Effector memory CD8-positive, alpha-beta T cell (primary cell): ENCODE measurements around the gene OPHN1.
"Not testable (repeated sequence)": the region's sequence is repeated elsewhere in the genome, so short reads cannot be mapped to it uniquely, and the experiment has no call there.

Source experiments
- ATAC-seq: fragments of 150-1000 bp; cut with Tn5 transposase; replicated peaks from 2 replicates; pipeline ENCODE4 v1.10.0; 2021; ENCODE audit warnings: mild to moderate bottlenecking, moderate library complexity
- DNase-seq, 3 experiments: peaks; one replicate each; pipeline ENCODE4 v3.0.0; 2021
- H3K27ac Mint-ChIP-seq, 2 donors: one replicate each; pipeline ENCODE4 v1.8.0; 2022; ENCODE audit warnings: mild to moderate bottlenecking in 2 of 2, mixed read lengths in 2 of 2, moderate library complexity in 2 of 2
- H3K27me3 Mint-ChIP-seq, 2 donors: one replicate each; pipeline ENCODE4 v1.8.0; 2022; ENCODE audit warnings: mixed read lengths in 2 of 2
- H3K36me3 Mint-ChIP-seq: one replicate; pipeline ENCODE4 v1.8.0; 2022; ENCODE audit warnings: mild to moderate bottlenecking, moderate library complexity, mixed read lengths; ENCODE audit not compliant: insufficient read depth
- H3K4me1 Mint-ChIP-seq, 2 donors: one replicate each; pipeline ENCODE4 v1.8.0; 2022; ENCODE audit warnings: low read depth in 2 of 2, mixed read lengths in 2 of 2
- H3K4me3 Mint-ChIP-seq, 2 donors: one replicate each; pipeline ENCODE4 v1.8.0; 2022; ENCODE audit warnings: mild to moderate bottlenecking in 2 of 2, mixed read lengths in 2 of 2, moderate library complexity in 2 of 2
- H3K9me3 Mint-ChIP-seq, 2 donors: one replicate each; pipeline ENCODE4 v1.8.0; 2022; ENCODE audit warnings: mixed read lengths in 2 of 2

The OPHN1 gene

DNA sequence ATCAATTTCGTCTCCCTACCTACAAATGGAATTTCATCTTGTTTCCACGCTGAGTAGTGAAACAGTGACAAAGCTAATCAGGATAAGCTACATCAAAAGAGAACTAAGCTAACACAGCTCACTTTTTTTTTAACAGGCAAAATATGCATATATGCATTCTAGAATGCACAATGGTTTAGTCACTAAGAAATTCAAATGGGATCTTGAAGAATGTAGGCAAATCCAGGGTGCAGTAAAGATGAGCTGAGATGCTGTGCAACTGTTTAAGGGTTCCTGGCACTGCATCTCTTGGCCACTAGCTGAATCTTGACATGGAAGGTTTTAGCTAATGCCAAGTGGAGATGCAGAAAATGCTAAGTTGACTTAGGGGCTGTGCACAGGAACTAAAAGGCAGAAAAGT, 363.2 kb downstream of the OPHN1 start:
- not testable (repeated sequence) for H3K4me3 Mint-ChIP-seq, H3K9me3 Mint-ChIP-seq, ATAC-seq, H3K4me1 Mint-ChIP-seq, H3K27ac Mint-ChIP-seq, H3K27me3 Mint-ChIP-seq, H3K36me3 Mint-ChIP-seq, DNase-seq

DNA sequence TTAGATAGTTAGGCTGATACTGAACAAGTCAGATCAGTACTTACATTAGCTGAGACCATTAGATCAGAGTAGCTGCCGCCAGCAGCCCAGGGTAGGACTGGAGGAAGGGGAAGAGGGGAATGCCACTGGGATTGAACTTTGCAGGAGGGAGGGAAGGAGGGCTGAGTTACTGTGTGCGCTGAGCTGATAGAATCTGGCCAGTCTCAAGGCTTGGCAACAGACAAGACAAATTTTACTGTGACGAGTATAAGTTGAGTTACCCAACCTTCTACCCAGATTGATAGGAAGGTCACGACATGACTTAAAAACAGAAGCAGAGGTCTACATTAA, 372.1 kb downstream of the OPHN1 start:
- ATAC-seq (no peak), DNase-seq (no peak)
- no peak overlapping the region for H3K27ac Mint-ChIP-seq
- H3K9me3 Mint-ChIP-seq, result peaks cover 0 to 3% of the 10 kb centered on the region in 2 donors
- no peaks in the 10 kb centered on the region for H3K36me3 Mint-ChIP-seq
- no peak overlapping the region for H3K4me3 Mint-ChIP-seq
- no peaks in the 10 kb centered on the region for H3K4me1 Mint-ChIP-seq
- H3K27me3 Mint-ChIP-seq, result no peaks in the 10 kb centered on the region

DNA sequence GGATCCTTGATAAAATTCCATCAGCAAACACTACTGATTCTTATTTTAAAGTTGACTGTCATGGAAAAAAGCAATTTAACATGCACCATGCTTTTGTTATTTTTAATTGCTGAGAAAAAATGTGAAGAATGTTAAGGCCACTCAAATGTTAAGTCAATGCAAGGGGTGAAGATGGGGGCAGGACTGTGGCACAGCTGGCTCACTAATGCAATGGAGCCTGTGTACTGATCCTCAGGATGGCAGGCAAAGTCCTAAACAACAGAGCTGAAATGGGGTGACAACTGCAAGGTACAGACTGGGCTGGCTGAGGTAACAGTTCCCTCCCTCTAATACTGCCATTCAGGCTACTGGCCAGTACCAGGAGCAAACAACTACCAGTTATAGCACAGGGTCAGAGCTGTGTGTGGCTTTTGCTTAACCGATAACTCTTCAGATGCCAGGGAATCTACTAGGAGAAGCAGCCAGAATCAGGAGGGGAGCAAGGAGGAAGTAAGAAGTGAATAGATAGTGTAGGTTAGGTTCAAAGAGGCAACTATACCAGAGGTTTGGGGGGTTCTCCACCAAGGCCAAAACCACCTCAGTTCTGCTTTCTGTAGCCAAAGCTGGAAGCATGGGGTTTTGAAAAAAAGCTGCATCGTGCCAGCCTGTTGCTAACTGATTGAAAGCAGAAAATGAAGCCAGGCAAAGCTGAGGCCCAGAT, 372.6 kb downstream of the OPHN1 start:
- Mint-ChIP-seq H3K9me3 (peaks cover 0 to 3% of the 10 kb centered on the region in 2 donors), H3K27me3 (no peaks in the 10 kb centered on the region), H3K27ac (no peak overlapping the region), H3K4me1 (no peaks in the 10 kb centered on the region), H3K4me3 (no peak overlapping the region), H3K36me3 (no peaks in the 10 kb centered on the region)
- ATAC-seq, result no peak
- DNase-seq, result no peak

DNA sequence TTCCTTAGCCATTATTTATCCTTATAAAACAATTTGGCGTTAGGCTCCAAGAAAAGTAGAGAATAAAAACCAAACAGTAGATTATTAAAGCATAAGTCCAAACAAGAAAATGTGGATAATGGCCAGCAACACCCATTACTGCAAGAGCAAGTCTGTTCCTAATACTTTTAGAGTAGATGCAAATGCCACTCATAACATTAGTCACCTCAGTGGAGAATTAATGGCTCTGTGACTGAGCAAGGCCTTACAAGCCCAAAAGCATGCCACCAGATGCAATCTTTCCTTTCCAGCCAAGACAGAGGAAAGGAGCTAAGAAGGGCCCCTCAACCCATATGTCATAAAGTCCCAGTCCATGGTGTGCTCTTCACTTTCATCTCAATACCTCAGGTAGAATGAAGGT, 373.8 kb downstream of the OPHN1 start:
- H3K9me3 Mint-ChIP-seq, result peaks cover 0 to 3% of the 10 kb centered on the region in 2 donors
- DNase-seq (no peak), ATAC-seq (no peak)
- H3K36me3 Mint-ChIP-seq, result no peaks in the 10 kb centered on the region
- no peak overlapping the region for H3K27ac Mint-ChIP-seq
- H3K4me3 Mint-ChIP-seq, result no peak overlapping the region
- H3K4me1 Mint-ChIP-seq, result no peaks in the 10 kb centered on the region
- no peaks in the 10 kb centered on the region for H3K27me3 Mint-ChIP-seq

DNA sequence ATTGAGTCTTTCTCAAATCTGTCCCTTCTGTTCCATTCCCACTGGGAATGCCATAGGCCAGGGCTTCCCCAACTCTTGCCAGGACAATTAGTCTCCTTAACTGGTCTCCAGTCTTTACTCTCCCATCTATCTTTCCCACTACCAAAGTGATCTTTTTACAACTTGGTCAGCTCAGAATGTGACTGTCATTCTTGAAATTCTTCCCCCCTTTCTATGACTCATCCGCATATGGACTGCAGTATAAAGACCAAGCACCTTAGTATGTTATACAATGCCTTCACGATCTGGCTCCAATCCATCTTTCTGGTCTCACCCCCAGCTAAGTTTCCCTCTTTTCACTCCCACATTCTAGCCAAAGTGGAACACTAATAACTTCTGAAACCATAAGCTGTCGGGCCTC, 383.8 kb downstream of the OPHN1 start:
- H3K27ac Mint-ChIP-seq, result no peak overlapping the region
- H3K4me1 Mint-ChIP-seq, result no peaks in the 10 kb centered on the region
- H3K4me3 Mint-ChIP-seq, result no peak overlapping the region
- H3K27me3 Mint-ChIP-seq, result no peaks in the 10 kb centered on the region
- ATAC-seq, result no peak
- H3K36me3 Mint-ChIP-seq, result no peaks in the 10 kb centered on the region
- H3K9me3 Mint-ChIP-seq, result peaks cover 0 to 3% of the 10 kb centered on the region in 2 donors
- DNase-seq, result no peak

DNA sequence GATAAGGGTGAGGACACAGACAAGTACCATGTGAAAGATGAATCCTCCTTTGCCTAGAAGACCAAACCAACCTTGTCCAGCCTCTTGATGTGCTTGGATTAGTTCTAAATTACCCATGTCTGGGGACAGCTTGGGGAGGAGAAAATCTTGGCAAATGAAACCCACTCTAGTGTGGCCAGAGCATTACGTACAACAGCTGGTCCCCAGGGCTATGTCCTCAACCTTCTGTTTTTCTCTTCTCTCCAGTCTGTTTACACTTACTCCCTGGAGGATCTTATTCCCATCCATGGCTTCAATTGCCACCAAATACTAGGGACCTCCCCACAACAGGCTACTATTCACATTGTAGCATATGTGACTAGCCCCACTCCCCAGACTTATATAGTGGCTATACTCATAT, 384.5 kb downstream of the OPHN1 start:
- no peak for DNase-seq

DNA sequence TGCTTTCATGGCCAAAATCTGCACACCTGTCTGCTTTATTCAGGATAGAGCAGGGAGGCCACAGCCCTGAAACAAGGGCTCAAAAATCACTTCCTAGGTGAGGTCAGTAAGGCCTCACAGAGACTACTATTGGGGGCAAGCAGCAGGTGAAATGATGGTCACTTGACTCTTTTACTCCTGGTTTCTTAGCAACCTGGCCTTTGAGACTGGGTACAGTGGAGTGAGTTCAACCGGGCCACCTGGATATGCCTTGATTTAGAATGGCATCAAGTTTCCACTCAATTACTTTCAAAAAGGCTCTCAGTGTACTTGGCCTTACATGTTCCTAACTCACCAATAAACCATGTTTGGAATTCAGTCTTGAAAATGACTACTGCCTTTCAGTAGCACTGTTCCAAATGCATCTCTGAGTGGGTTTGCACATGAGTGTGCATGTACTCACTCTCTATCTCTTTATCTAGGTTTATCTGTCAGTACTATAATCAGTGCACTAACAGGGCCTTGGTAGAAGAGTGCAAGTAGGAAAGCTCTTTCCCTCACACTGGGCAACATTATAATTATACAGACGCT, 388.2 kb downstream of the OPHN1 start:
- Mint-ChIP-seq H3K27me3 (no peaks in the 10 kb centered on the region), H3K4me3 (no peak overlapping the region)
- no peak for ATAC-seq

More for the DNA sequence above, 384.5 kb downstream of the OPHN1 start:
- H3K27ac Mint-ChIP-seq, result no peak overlapping the region
- no peaks in the 10 kb centered on the region for H3K36me3 Mint-ChIP-seq
- no peak overlapping the region for H3K4me3 Mint-ChIP-seq
- no peaks in the 10 kb centered on the region for H3K27me3 Mint-ChIP-seq
- no peak for ATAC-seq
- H3K9me3 Mint-ChIP-seq, result peaks cover 0 to 3% of the 10 kb centered on the region in 2 donors
- no peaks in the 10 kb centered on the region for H3K4me1 Mint-ChIP-seq

DNA sequence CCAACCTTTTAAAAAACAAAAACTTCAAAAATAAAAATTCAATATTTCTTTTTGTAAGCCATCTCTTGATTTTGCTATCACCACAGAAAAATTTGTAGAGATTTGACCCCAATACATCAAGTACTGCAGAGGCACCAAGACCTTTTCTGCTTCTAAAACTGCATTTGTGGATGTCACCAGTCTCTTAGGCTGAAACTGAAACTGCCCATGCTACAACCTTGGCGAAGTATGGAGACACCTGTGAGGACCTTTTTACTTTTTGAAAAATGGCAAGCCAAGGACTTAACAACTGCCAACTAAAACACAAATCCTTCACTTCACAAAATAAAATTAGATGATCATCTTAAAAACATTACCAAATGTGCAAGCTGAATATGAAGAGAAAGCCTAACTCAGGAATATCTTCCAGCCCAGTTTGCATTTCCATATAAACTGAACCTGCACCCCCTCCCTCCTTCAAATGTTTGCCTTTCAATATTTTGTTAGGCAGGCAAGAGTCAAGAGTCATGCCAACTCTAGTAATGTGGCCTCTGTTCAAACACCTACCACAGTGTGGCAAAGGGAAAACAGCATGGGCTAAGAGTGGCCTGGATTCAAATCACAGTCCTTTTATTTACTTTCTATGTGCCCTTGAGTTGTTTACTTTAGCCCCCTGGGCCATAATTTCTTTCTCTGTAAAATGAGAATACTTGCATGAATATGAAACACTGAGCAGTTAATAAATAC, 389.4 kb downstream of the OPHN1 start:
- Mint-ChIP-seq H3K36me3 (no peaks in the 10 kb centered on the region), H3K4me1 (no peaks in the 10 kb centered on the region), H3K27ac (no peak overlapping the region), H3K27me3 (no peaks in the 10 kb centered on the region), H3K9me3 (no peaks in the 10 kb centered on the region), H3K4me3 (no peak overlapping the region)
- ATAC-seq (no peak), DNase-seq (no peak)

More for the DNA sequence above, 388.2 kb downstream of the OPHN1 start:
- no peak for DNase-seq
- Mint-ChIP-seq H3K27ac (no peak overlapping the region), H3K9me3 (no peaks in the 10 kb centered on the region), H3K36me3 (no peaks in the 10 kb centered on the region), H3K4me1 (no peaks in the 10 kb centered on the region)

DNA sequence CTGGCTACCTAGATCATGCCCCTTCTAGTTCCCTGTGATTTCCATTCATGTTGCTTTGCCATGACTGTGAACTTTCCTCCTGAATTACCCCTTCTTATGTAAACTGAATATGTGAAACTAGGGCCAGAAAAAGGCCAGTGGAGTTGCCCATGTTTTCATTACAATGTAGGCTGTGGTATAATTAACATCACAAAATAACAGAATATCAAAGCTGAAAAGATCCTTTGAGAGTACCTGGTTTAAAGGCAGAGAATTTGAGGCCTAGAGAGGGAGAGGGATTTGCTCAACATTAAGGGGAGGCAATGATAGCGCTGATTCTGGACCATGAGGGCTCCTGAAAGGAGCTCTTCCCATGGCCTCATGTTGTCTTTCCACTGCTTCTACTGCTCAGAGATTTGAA, 392.2 kb downstream of the OPHN1 start:
- H3K36me3 Mint-ChIP-seq, result no peaks in the 10 kb centered on the region
- no peak overlapping the region for H3K4me3 Mint-ChIP-seq
- H3K27ac Mint-ChIP-seq, result no peak overlapping the region
- DNase-seq, result no peak
- no peaks in the 10 kb centered on the region for H3K4me1 Mint-ChIP-seq
- H3K9me3 Mint-ChIP-seq, result no peaks in the 10 kb centered on the region
- no peak for ATAC-seq
- H3K27me3 Mint-ChIP-seq, result no peaks in the 10 kb centered on the region

DNA sequence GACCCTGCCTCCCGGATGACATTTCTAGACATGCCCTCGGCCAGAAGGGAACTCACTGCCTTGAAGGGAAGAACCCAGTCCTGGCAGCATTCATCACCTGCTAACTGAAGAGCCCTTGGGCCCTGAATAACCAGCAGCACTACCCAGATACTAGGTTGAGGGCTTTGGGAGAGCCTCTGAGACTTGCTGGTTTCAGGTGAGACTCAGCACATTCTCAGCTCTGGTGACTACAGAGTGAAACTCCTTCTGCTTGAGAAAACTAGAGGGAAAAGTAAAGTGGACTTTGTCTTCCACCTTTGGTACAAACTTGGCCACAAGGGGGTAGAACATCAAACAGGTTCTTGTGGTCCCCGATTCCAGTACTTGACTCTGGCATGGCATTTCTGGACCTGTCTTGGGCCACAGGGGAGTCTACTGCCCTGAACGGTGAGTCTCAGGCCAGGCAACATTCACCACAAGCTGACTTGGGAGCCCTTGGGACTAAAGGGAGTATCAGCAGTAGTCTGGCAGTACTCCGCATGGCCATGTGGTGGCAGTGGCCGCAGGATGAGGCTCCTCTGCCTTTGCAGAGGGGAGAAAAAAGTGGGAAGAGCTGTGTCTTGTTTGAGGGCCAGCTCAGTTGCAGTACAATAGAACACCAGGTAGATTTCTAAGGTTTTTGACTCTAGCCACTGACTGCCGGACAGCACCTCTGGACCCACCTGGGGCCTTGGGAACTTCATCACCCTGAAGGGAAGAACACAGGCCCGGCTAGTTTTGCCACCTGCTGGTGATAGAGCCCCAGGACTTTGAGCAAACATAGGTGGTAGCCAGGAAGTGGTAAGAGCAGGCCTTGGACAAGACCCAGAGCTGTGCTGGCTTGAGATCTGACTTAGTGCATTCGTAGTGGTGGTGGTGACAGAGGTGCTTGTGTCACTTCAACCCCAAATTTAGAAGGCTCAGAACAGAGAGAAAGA, 414.8 kb downstream of the OPHN1 start:
- DNase-seq (no peak), ATAC-seq (no peak)
- Mint-ChIP-seq H3K36me3 (no peaks in the 10 kb centered on the region), H3K27ac (no peak overlapping the region), H3K9me3 (peaks cover 0 to 3% of the 10 kb centered on the region in 2 donors), H3K27me3 (no peaks in the 10 kb centered on the region), H3K4me1 (no peaks in the 10 kb centered on the region), H3K4me3 (no peak overlapping the region)

DNA sequence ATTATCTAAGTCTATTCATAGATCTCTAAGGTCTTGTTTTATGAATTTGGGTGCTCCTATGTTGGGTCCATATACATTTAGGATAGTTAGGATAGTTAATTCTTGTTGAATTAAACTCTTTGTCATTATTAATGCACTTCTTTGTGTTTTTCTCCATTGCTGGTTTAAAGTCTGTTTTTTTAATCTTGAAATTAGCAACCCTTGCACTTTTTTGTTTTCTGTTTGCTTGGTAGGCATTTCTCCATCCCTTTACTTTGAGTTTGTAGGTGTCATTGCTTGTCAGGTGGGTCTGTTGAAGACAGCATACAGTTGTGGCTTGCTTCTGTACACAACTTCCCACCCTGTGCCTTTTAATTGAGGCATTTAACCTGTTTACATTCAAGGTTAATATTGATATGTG, 434.8 kb downstream of the OPHN1 start:
- H3K27ac Mint-ChIP-seq, result no peak overlapping the region
- no peaks in the 10 kb centered on the region for H3K4me1 Mint-ChIP-seq
- ATAC-seq, result no peak
- no peak for DNase-seq
- no peaks in the 10 kb centered on the region for H3K27me3 Mint-ChIP-seq
- H3K9me3 Mint-ChIP-seq, result peaks cover 6 to 8% of the 10 kb centered on the region in 2 donors
- no peak overlapping the region for H3K4me3 Mint-ChIP-seq
- H3K36me3 Mint-ChIP-seq, result no peaks in the 10 kb centered on the region
